ENCODE results near the gene TMEM252. TPM values are rescaled to one million over a fixed set of nuclear protein-coding genes. Genes with fewer than 3 reads are reported as not detected.

The TMEM252 gene
- total and polyA plus RNA-seq, 2 donors (not counting 1 experiment from before 2014, with no cell fraction given) = not detected

GRCh38 chr9:68493958-68494577, 46.6 kb downstream of the TMEM252 start:
- no peak overlapping the region for H3K4me3 Mint-ChIP-seq
- H3K9ac ChIP-seq (ENCODE audit: low read length) = no peak overlapping the region
- DNase-seq (no peak), ATAC-seq (ENCODE audit: low read depth) (no peak)
- intact Hi-C loops (cut with micrococcal nuclease) = no loop called here
- H3K4me1 Mint-ChIP-seq = no peaks in the 10 kb centered on the region
- no peaks in the 10 kb centered on the region for H3K79me2 ChIP-seq (ENCODE audit: control insufficient read depth, insufficient read depth, low read length)
- CTCF ChIA-PET = interaction anchor here (2.1 kb wide), 1 partner anchor 14 kb away, joined by 6 read pairs; no protein-coding TSS in a partner anchor
- H3K4me2 ChIP-seq (replicated peaks; ENCODE audit: low read depth, low read length, poor library complexity, severe bottlenecking) = no peak overlapping the region
- H3K4me1 ChIP-seq (ENCODE audit: control insufficient read depth in 2 of 2, insufficient read depth in 2 of 2, low read length in 2 of 2) = no peaks in the 10 kb centered on the region
- WGBS (ENCODE audit: insufficient coverage) = 88% methylated on average over 1 of the region's 3 CpGs
- H3K27me3 Mint-ChIP-seq = peaks cover 56% of the 10 kb centered on the region
- POLR2A ChIA-PET = no interaction called here
- TF ChIP-seq EZH2 (IDR thresholded peaks at IDR 0.05; ENCODE audit: borderline replicate concordance, insufficient read depth, low read depth, low read length, poor library complexity, severe bottlenecking) = no peak
- TF ChIP-seq CTCF (IDR thresholded peaks at IDR 0.05) = no peak
- no peaks in the 10 kb centered on the region for H4K20me1 ChIP-seq (ENCODE audit: control insufficient read depth, insufficient read depth, low read length, poor library complexity, severe bottlenecking)
- no peak overlapping the region for H3K27ac Mint-ChIP-seq
- peaks cover 0 to 15% (median 5%) of the 10 kb centered on the region in 4 experiments for H3K27me3 ChIP-seq (replicated peaks in 1 of 4; ENCODE audit: control extremely low read depth in 1 of 4, control insufficient read depth in 3 of 4, insufficient read depth in 4 of 4, low read length in 3 of 4)
- no peak overlapping the region for H2AFZ ChIP-seq (ENCODE audit: insufficient read depth, low read depth, low read length, poor library complexity, severe bottlenecking)
- H3K27ac ChIP-seq (ENCODE audit: low read length in 2 of 2) = no peak overlapping the region
- H3K9me3 ChIP-seq (ENCODE audit: control extremely low read depth in 1 of 3, control insufficient read depth in 2 of 3, insufficient read depth in 1 of 3, low read length in 2 of 3) = no peaks in the 10 kb centered on the region
- H3K4me3 ChIP-seq (ENCODE audit: control extremely low read depth in 1 of 5, extremely low read depth in 1 of 5, insufficient read depth in 1 of 5, low read depth in 2 of 5, low read length in 4 of 5) = no peak overlapping the region
- no peaks in the 10 kb centered on the region for H3K9me3 Mint-ChIP-seq (ENCODE audit: insufficient read depth)
- H3K36me3 ChIP-seq (replicated peaks in 1 of 2; ENCODE audit: control extremely low read depth in 1 of 2, control insufficient read depth in 1 of 2, extremely low read depth in 1 of 2, insufficient read depth in 2 of 2, low read length in 1 of 2) = no peaks in the 10 kb centered on the region

GRCh38 chr9:68493541-68493940, 47.1 kb downstream of the TMEM252 start:
- no peaks in the 10 kb centered on the region for H3K4me1 Mint-ChIP-seq

More at GRCh38 chr9:68493541-68493940, 47.1 kb downstream of the TMEM252 start:
- CTCF ChIA-PET = interaction anchor here (2.1 kb wide), 1 partner anchor 15 kb away, joined by 6 read pairs; no protein-coding TSS in a partner anchor
- H3K4me1 ChIP-seq (ENCODE audit: control insufficient read depth in 2 of 2, insufficient read depth in 2 of 2, low read length in 2 of 2) = no peaks in the 10 kb centered on the region
- H3K9me3 ChIP-seq (ENCODE audit: control extremely low read depth in 1 of 3, control insufficient read depth in 2 of 3, insufficient read depth in 1 of 3, low read length in 2 of 3) = no peaks in the 10 kb centered on the region
- H3K4me2 ChIP-seq (replicated peaks; ENCODE audit: low read depth, low read length, poor library complexity, severe bottlenecking) = no peak overlapping the region
- Mint-ChIP-seq H3K4me3 (no peak overlapping the region), H3K27ac (no peak overlapping the region), H3K27me3 (peaks cover 61% of the 10 kb centered on the region), H3K9me3 (ENCODE audit: insufficient read depth) (no peaks in the 10 kb centered on the region)
- TF ChIP-seq EZH2 (IDR thresholded peaks at IDR 0.05; ENCODE audit: borderline replicate concordance, insufficient read depth, low read depth, low read length, poor library complexity, severe bottlenecking) (no peak), CTCF (IDR thresholded peaks at IDR 0.05) (no peak)
- ATAC-seq (ENCODE audit: low read depth) = no peak
- peaks cover 0 to 15% (median 5%) of the 10 kb centered on the region in 4 experiments for H3K27me3 ChIP-seq (replicated peaks in 1 of 4; ENCODE audit: control extremely low read depth in 1 of 4, control insufficient read depth in 3 of 4, insufficient read depth in 4 of 4, low read length in 3 of 4)
- H4K20me1 ChIP-seq (ENCODE audit: control insufficient read depth, insufficient read depth, low read length, poor library complexity, severe bottlenecking) = no peaks in the 10 kb centered on the region
- no peak overlapping the region for H3K9ac ChIP-seq (ENCODE audit: low read length)
- no peak overlapping the region for H3K27ac ChIP-seq (ENCODE audit: low read length in 2 of 2)
- intact Hi-C loops (cut with micrococcal nuclease) = no loop called here
- no peaks in the 10 kb centered on the region for H3K36me3 ChIP-seq (replicated peaks in 1 of 2; ENCODE audit: control extremely low read depth in 1 of 2, control insufficient read depth in 1 of 2, extremely low read depth in 1 of 2, insufficient read depth in 2 of 2, low read length in 1 of 2)
- no peak overlapping the region for H2AFZ ChIP-seq (ENCODE audit: insufficient read depth, low read depth, low read length, poor library complexity, severe bottlenecking)
- POLR2A ChIA-PET = no interaction called here
- no peak overlapping the region for H3K4me3 ChIP-seq (ENCODE audit: control extremely low read depth in 1 of 5, extremely low read depth in 1 of 5, insufficient read depth in 1 of 5, low read depth in 2 of 5, low read length in 4 of 5)
- no peaks in the 10 kb centered on the region for H3K79me2 ChIP-seq (ENCODE audit: control insufficient read depth, insufficient read depth, low read length)
- DNase-seq = no peak
